A673 (cell line): ENCODE data around the gene C17orf67. TPM values are rescaled to one million over a fixed set of nuclear protein-coding genes. Genes with fewer than 3 reads are reported as not detected.

Experiments used
- BruUV-seq: library from RNA; stranded (reverse); fragments of 400-500 nt; replicated peaks from 2 replicates; lab custom pipeline; 2021; lab: Mats Ljungman, UMichigan
- CTCF ChIA-PET: fragments of 300-600 bp; sonication (Branson Sonifier 250); formaldehyde crosslinking; loops from one replicate; lab custom pipeline; 2022; ENCODE audit warnings: antibody characterized with exemption; lab: Charles Lee
- POLR2A ChIA-PET: fragments of 300-600 bp; sonication (Branson Sonifier 250); formaldehyde crosslinking; loops from one replicate; lab custom pipeline; 2022; ENCODE audit warnings: antibody characterized with exemption; ENCODE audit not compliant: low non-redundant PET; lab: Charles Lee
- DNase-seq: peaks from one replicate; pipeline ENCODE4 v3.0.0-alpha.2; 2015; ENCODE audit warnings: low spot score
- H3K27ac ChIP-seq: fragments of 200-600 bp; sonication (generic); 2 replicates; pipeline ENCODE4 v1.5.1; 2016; ENCODE audit warnings: mixed run types, low read depth, mild to moderate bottlenecking, mixed read lengths, antibody characterized with exemption, low read length; ENCODE audit not compliant: poor library complexity, severe bottlenecking
- H3K27me3 ChIP-seq: fragments of 200-600 bp; sonication (generic); replicated peaks from 2 replicates; pipeline ENCODE4 v1.6.1; 2017; ENCODE audit warnings: mixed run types, low read depth, mild to moderate bottlenecking, mixed read lengths, antibody characterized with exemption, low read length; ENCODE audit not compliant: insufficient read depth, poor library complexity
- H3K36me3 ChIP-seq: fragments of 200-600 bp; sonication (generic); 2 replicates; pipeline ENCODE4 v1.6.1; 2016; ENCODE audit warnings: mixed run types, mild to moderate bottlenecking, mixed read lengths, antibody characterized with exemption, low read length; ENCODE audit not compliant: insufficient read depth, poor library complexity, severe bottlenecking
- H3K4me1 ChIP-seq: fragments of 200-600 bp; sonication (generic); 2 replicates; pipeline ENCODE4 v1.6.1; 2017; ENCODE audit warnings: mixed run types, mild to moderate bottlenecking, mixed read lengths, antibody characterized with exemption, low read length; ENCODE audit not compliant: insufficient read depth, poor library complexity, severe bottlenecking
- H3K4me3 ChIP-seq: fragments of 200-600 bp; sonication (generic); 2 replicates; pipeline ENCODE4 v1.5.1; 2016; ENCODE audit warnings: low read depth, mixed run types, mild to moderate bottlenecking, mixed read lengths, low read length; ENCODE audit not compliant: poor library complexity, severe bottlenecking
- H3K9me3 ChIP-seq: fragments of 200-600 bp; sonication (generic); 2 replicates; pipeline ENCODE4 v1.6.1; 2016; ENCODE audit warnings: mixed run types, low read depth, mild to moderate bottlenecking, mixed read lengths, antibody characterized with exemption, low read length; ENCODE audit not compliant: poor library complexity, severe bottlenecking
- CTCF ChIP-seq: fragments of 300-800, 200-600 bp; sonication (generic); conservative IDR thresholded peaks from 2 replicates; pipeline ENCODE4 v1.5.1; 2017; ENCODE audit warnings: low read depth, mild to moderate bottlenecking, antibody characterized with exemption, low read length, moderate library complexity, mixed read lengths
- EZH2 ChIP-seq: fragments of 200-600 bp; sonication (generic); IDR thresholded peaks from 2 replicates; pipeline ENCODE4 v1.6.1; 2017; ENCODE audit warnings: borderline replicate concordance, low read depth, mild to moderate bottlenecking, mixed read lengths, antibody characterized with exemption, low read length; ENCODE audit not compliant: poor library complexity, severe bottlenecking
- intact Hi-C: fragments of 100-400 bp; cut with micrococcal nuclease; formaldehyde crosslinking; loops from one replicate; pipeline ENCODE4 v1.10.0; 2022; ENCODE audit not compliant: unreplicated experiment
- total RNA-seq: library from RNA; stranded (reverse); gene quantifications from 2 replicates; pipeline ENCODE4 v1.2.3, GENCODE V29; 2021

Gene C17orf67
- total RNA-seq, 1 experiment from 2014 or later: 2.7 TPM

- ChIA-PET POLR2A (no interaction called here), CTCF (no interaction called here)
- H3K27me3 ChIP-seq: no peaks in the 10 kb centered on the region
- no peaks in the 10 kb centered on the region for H3K36me3 ChIP-seq
- peak overlapping the region; percentile 65 for H3K4me3 ChIP-seq
- BruUV-seq: no TSS peak
- H3K4me1 ChIP-seq: peaks cover 24% of the 10 kb centered on the region
- DNase-seq: no peak
- H3K9me3 ChIP-seq: no peaks in the 10 kb centered on the region
- intact Hi-C loops: no loop called here
- no peak for TF ChIP-seq EZH2
- TF ChIP-seq CTCF: no peak
- peak overlapping the region; percentile 67 for H3K27ac ChIP-seq
These were observed 902 bp upstream of the C17orf67 start for GRCh38 chr17:56834380-56835263.

GRCh38 chr17:56833057-56833808 lies 487 bp downstream of the C17orf67 start:
- TF ChIP-seq CTCF: no peak
- no peak for TF ChIP-seq EZH2
- BruUV-seq: no TSS peak
- Histone ChIP-seq H3K27me3 (no peaks in the 10 kb centered on the region), H3K36me3 (no peaks in the 10 kb centered on the region), H3K9me3 (no peaks in the 10 kb centered on the region), H3K27ac (peak overlapping the region; percentile 70), H3K4me1 (peaks cover 24% of the 10 kb centered on the region), H3K4me3 (peak overlapping the region; percentile 65)
- ChIA-PET POLR2A (no interaction called here), CTCF (no interaction called here)
- intact Hi-C loops: no loop called here
- DNase-seq: peak; percentile 70

- no peaks in the 10 kb centered on the region for H3K9me3 ChIP-seq
- H3K4me1 ChIP-seq: peaks cover 24% of the 10 kb centered on the region
- no peak for DNase-seq
- no peak overlapping the region for H3K27ac ChIP-seq
- H3K27me3 ChIP-seq: no peaks in the 10 kb centered on the region
- intact Hi-C loops: no loop called here
- no peaks in the 10 kb centered on the region for H3K36me3 ChIP-seq
- peak overlapping the region; percentile 65 for H3K4me3 ChIP-seq
- TF ChIP-seq CTCF: no peak
- TF ChIP-seq EZH2: no peak
- no TSS peak for BruUV-seq
- ChIA-PET CTCF (no interaction called here), POLR2A (no interaction called here)
These were observed 1.3 kb downstream of the C17orf67 start for GRCh38 chr17:56832446-56832845.
